GM19035 (cell line): ENCODE measurements around the gene GPR176.

Source experiments
- ATAC-seq: cut with Tn5 transposase; IDR thresholded peaks from one replicate; pipeline ENCODE4 v1.9.1; 2021; ENCODE audit not compliant: unreplicated experiment

Gene GPR176

GRCh38 chr15:39786447-39787056 is 133.5 kb downstream of the GPR176 start:
- ATAC-seq, result no peak

DNA sequence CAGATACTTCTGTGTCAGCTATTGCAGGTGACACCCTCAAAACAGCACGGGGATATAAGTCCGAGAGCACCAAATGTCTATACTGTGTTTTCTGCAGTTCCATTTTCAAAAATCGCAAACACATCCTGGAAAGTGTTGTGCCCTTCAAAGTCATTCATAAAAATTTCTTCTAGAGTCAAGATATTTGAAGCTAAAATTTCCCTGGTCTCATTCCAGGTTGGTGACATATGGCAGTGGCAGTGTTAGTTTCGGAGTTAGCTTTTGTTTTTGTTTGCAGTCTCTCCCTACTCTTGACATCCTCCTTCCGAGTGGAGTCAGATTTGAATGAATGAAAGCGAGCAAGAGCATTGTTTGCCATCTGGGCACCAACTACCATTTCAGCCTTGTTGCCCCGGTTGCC is 134.2 kb downstream of the GPR176 start:
- ATAC-seq, result no peak

DNA sequence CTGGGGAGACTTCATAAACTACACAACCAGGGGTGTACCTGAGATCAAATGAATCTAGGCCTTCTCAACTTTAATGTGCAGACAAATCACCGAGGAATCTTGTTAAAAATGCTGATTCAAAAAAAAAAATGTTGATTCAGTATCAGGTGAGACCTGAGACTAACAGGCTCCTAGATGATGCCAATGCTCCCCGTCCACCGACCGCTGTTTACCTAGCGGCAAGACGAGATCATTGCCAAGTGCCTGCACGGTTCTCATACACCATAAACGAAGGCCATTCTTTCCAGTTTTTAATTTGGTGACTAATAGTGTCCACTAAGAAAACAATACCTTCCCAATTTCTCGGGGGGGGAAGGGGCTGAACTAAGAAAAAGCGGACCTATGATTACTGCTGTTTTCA is 134.9 kb downstream of the GPR176 start:
- no peak for ATAC-seq

DNA sequence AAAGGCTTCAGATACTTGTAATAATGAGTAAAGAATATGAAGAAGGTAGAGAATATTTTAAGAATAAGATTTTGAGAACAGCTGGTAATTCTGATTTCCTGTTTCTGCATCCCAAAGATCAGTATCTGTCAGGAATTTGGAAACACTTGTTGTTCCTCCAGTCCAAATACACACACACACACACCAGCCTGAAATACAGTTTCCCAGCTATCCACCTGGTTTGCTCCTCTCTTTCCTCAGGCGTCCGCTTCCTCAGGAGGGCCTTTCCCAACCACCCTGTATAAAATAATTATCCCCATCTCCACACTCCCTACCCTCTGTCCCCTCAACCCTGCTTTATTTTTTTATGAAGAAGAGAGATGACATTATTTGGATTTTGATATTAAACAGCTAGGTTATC is 135.4 kb downstream of the GPR176 start:
- ATAC-seq, result no peak

DNA sequence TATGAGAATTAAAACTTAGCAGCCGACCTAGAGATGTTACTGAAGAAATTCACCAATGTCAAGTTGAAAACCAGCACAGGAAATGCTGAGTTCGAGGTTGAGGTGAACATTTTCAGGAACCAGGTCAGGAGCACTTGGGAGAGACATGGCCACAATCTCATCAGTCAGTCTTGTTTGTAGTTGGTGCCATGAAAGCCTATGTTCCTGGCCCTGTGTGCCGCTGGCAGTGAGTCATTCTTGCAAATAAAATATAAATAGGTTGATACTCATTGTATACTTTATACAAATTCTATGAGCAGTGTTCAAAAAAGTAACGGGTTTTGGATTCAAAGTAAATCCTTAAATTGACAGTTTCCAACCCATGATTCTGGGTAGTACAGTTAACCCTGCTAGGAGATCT is 135.9 kb downstream of the GPR176 start:
- ATAC-seq, result no peak

DNA sequence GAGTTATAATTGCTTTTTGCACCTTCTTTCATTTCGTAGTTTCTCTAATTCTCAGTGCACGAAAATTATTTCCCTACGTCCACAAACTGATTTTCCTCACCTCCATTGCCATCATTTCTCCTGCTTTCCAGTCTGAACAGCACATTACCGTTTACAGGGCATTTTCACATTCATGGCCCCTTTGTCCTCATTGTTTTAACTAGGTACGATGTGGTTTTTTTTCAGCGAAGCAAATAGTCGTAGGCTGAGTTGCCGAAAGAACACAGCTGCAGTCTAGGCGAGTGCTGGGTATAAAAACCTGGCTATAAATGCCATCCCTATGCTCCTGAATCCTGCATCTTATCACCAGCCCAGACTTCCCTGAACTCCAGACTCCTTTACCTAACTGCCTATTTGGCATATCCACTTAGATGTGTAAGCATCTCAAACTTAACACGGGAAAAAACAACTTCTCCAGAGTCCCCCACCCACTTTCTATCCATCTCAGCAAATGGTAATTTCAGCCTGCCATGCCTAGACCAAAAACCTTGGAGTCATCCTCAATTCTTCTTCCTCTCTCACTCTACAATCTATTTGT is 136.7 kb downstream of the GPR176 start:
- no peak for ATAC-seq

GRCh38 chr15:39782441-39783138 is 137.5 kb downstream of the GPR176 start, which contains the start of gene FSIP1:
Gene FSIP1 (minus strand): TSS chr15:39782841. CDS start chr15:39776524, 6,317 bp downstream.
- peak; percentile 97 for ATAC-seq

DNA sequence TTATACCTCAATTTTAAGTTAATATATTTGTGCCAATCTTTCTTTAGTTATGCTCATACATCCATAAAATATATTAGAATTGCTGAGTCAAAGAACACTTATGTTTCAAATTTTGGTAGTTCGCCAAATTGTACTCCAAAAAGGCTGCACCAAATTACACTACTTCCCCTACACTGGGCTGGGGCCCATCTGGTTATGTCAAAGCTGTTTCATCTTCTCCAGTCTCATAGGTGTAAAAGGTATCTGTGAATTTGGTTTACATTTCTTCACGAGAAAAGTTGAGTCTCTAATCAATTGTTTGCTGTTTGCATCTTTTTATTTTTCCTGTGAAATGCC is 138.1 kb downstream of the GPR176 start:
- no peak for ATAC-seq

- ATAC-seq, result no peak
Observed at GRCh38 chr15:39781147-39781966, 138.7 kb downstream of the GPR176 start.

GRCh38 chr15:39778021-39778420 is 142.0 kb downstream of the GPR176 start:
- ATAC-seq, result no peak

- ATAC-seq, result no peak
Observed at GRCh38 chr15:39777496-39777895, 142.6 kb downstream of the GPR176 start.

DNA sequence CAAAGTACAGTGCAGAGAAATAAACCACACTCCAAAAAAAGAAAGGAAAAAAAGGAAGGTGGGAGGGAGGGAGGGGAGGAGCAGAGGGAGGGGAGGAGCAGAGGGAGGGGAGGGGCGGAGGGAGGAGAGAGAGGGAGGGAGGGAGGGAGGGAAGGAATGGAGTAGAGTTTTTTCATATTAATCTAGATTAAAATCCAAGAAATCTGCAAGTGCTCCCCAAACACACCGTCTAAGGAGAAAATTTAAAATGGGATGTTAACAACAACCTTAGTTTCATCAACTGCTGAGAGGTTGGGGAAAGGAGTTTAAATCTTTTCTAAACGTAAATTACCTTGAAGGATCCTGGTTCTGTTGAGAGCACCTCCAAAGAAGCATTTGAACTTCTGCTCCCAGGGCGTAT is 144.0 kb downstream of the GPR176 start:
- no peak for ATAC-seq

GRCh38 chr15:39774688-39775267 is 145.3 kb downstream of the GPR176 start:
- ATAC-seq, result no peak

DNA sequence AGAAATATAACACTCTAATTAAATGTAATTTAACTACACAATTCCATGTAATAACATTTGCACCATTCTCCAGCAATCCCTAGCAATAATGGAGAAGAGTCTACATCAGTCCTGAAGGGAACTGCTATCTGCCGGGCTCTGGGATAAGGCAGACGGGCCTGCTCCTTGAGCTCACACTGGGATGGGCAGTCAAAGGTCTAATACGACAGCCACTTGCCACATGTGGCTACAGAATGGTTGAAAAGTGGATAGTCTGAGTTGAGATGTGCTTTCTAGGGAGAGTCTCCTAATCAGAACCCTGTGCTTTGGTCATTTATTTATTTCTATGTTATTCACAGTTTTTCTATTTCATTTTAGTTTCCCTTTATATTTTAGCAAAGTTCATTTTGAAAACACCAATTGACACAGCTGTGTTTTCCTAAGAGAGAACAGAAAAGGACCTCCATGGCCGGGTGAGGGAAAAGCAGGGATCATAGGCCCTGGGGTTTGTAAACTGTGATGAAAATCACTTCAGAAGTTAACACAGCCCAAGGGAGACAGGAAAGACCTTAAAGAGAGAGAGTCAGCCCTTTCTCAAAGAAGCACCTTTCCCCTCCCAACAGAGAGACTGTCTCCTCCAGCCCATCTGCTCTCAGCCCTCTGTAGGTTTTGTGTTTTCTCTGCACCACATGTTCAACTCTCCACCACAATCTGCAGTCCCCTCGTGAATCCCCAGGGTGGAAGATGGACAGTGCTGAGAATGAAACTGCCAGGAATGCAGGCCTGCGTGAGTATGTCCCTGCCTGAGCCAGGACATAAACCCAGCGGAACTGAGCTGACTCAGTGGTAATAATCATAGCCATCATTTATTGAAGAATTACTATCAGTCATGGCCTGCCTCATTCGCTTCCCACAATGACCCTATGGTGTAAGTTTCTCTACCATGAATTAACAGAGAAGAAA is 149.0 kb downstream of the GPR176 start:
- no peak for ATAC-seq

DNA sequence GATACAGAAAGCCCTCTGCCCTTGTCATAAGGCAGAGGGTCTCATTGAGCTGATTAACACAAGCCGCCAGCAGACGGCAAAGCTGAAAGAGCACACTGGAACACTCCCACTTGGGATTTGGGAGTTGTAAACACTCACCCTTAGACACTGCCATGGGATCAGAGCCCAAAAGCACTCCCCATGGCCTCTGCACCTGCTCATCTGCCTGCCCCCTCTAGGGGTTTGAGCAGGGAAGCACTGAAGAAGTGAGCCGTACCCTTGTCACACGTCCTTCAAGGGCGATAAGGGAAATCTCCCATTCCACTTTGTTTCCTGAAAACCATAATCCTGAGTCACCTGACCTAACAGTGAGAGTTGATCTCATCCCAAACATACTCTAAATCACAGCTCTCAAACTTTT is 152.1 kb downstream of the GPR176 start:
- ATAC-seq, result no peak

GRCh38 chr15:39761006-39761405 is 159.1 kb downstream of the GPR176 start:
- ATAC-seq, result no peak

DNA sequence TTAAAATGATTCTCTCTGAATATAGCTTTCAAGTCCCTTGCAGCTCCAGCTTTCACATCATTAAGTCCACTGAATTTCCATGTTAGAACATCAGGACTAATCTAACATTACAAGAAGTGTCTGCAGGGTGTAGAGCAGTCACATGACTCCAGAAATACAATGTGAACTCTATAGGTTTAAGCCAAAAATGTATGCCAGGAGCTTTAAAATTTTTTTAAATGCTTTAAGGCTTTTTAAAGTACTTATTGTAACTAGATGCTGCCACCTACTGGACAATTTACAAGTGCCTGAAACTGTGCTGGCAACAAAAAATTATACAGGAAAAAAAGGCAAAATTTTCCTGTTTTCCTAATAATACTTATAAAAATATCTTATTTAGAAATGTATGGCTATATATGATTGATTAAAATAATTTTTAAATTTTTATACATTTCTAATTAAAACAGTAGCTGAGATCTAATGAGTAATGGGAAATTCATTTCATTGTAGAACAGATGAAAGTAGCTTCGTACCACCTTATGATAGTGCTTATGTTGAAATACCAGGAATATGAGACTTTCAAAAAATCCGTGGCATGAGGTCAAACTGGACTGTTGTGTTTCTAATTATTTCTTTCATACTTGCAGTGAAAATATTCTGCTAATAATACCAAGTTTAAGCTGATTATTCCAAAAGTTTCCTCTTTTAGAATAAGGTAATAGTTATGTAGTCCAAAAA is 163.1 kb downstream of the GPR176 start:
- no peak for ATAC-seq

GRCh38 chr15:39752991-39753390 is 167.1 kb downstream of the GPR176 start:
- no peak for ATAC-seq

DNA sequence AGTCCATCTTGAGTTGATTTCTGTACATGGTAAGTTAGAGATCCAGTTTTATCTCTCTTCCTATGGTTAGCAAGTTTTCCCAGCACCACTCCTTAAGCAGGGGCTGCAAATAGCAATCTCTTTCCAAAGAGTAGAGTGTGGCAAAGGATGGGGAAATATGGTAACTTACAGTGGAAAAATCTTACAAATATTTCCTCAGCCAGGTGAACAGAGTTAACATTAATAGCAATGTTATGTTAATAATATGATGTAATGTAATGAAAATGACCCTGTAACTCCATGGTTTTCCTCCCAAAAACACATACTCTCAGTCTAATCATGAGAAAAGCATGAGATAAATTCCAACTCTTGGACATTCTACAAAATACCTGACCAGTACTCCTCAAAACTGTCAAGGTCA is 167.8 kb downstream of the GPR176 start:
- no peak for ATAC-seq
